Sigmoid colon (tissue), 4 donors: Measurements from ENCODE around the gene SUPT6H.
A peak's percentile ranks its signal among the peaks of the same experiment; 100 is the strongest.

ENCODE experiments used
- CTCF ChIP-seq, 4 experiments: fragments of 450-650 bp in 3 of 4; fragments of 200-600 bp in 1 of 4; IDR thresholded peaks; one replicate each; pipeline ENCODE4 v1.5.1; 2016 to 2019; ENCODE audit warnings: antibody characterized with exemption in 4 of 4, mild to moderate bottlenecking in 3 of 4, moderate library complexity in 2 of 4
- EP300 ChIP-seq, 4 donors: sonication (generic); formaldehyde crosslinking; IDR thresholded peaks; one replicate each; pipeline ENCODE4 v1.6.1; 2017; ENCODE audit warnings: antibody characterized with exemption in 4 of 4
- POLR2A ChIP-seq, 2 donors: fragments of 450-650 bp; IDR thresholded peaks; one replicate each; pipeline ENCODE4 v1.6.1; 2016; ENCODE audit warnings: antibody characterized with exemption in 2 of 2, mild to moderate bottlenecking in 2 of 2, moderate library complexity in 2 of 2
- POLR2AphosphoS5 ChIP-seq, 4 donors: sonication (generic); formaldehyde crosslinking; IDR thresholded peaks; one replicate each; pipeline ENCODE4 v1.6.1; 2017; ENCODE audit warnings: antibody characterized with exemption in 4 of 4

GRCh38 chr17:28717578-28718332 lies 55.8 kb downstream of the SUPT6H start, which contains the start of gene RAB34:
- TF ChIP-seq POLR2AphosphoS5 (IDR thresholded peaks at IDR 0.05) = peak; percentile 44 to 83 (median 72)
- TF ChIP-seq POLR2A (IDR thresholded peaks at IDR 0.05) = peak; percentile 9 to 18
- peak in 1 of 4 experiments; percentile 24 for TF ChIP-seq CTCF (IDR thresholded peaks at IDR 0.05)
- no peak for TF ChIP-seq EP300 (IDR thresholded peaks at IDR 0.05)
